Esophagus muscularis mucosa (tissue), 4 donors: ENCODE data around the gene NAA50. TPM values are rescaled to one million over a fixed set of nuclear protein-coding genes. Genes with fewer than 3 reads are reported as not detected.

Experiments
- DNase-seq: peaks from one replicate; pipeline ENCODE4 v3.0.0-alpha.2; 2017; ENCODE audit errors: extremely low spot score
- H3K27ac ChIP-seq, 4 donors: fragments of 200-600 bp; sonication (generic); replicated peaks in 1 of 4; 1 replicate in 3 of 4; 2 replicates in 1 of 4; pipeline ENCODE4 v1.5.1; 2016 to 2019; ENCODE audit warnings: mild to moderate bottlenecking in 1 of 4
- H3K27me3 ChIP-seq, 4 donors: fragments of 200-600 bp; sonication (generic); one replicate each; pipeline versions ENCODE4 v1.5.1 to v1.6.0; 2016 to 2019
- H3K36me3 ChIP-seq, 4 donors: fragments of 200-600 bp; sonication (generic); one replicate each; pipeline ENCODE4 v1.5.1; 2016 to 2019
- H3K4me1 ChIP-seq, 4 donors: fragments of 200-600 bp; sonication (generic); one replicate each; pipeline ENCODE4 v1.5.1; 2016 to 2019
- H3K4me3 ChIP-seq, 4 donors: fragments of 200-600 bp; sonication (generic); 1 replicate in 2 of 4; 2 replicates in 2 of 4; pipeline ENCODE4 v1.5.1; 2016 to 2019; ENCODE audit warnings: mild to moderate bottlenecking in 4 of 4, moderate library complexity in 1 of 4
- H3K9me3 ChIP-seq, 4 donors: fragments of 200-600 bp; sonication (generic); 1 replicate in 3 of 4; 2 replicates in 1 of 4; pipeline ENCODE4 v1.5.1; 2016 to 2019
- EP300 ChIP-seq: sonication (generic); formaldehyde crosslinking; IDR thresholded peaks from one replicate; pipeline ENCODE4 v1.6.1; 2017; ENCODE audit warnings: antibody characterized with exemption
- POLR2A ChIP-seq: fragments of 450-650 bp; IDR thresholded peaks from one replicate; pipeline ENCODE4 v1.6.1; 2017; ENCODE audit warnings: antibody characterized with exemption, moderate library complexity, mild to moderate bottlenecking, low read depth
- POLR2AphosphoS5 ChIP-seq, 2 donors: sonication (generic); formaldehyde crosslinking; IDR thresholded peaks; one replicate each; pipeline ENCODE4 v1.6.1; 2017; ENCODE audit warnings: antibody characterized with exemption in 2 of 2
- WGBS: methylation state at CpG from one replicate; pipeline ENCODE4 v1.1.5; 2018; 5-methylcytosine and 5-hydroxymethylcytosine counted together
- intact Hi-C: fragments of 100-400 bp; cut with DNase I; formaldehyde crosslinking; loops from one replicate; pipeline ENCODE4 v1.15.1; 2023
- total RNA-seq, 4 donors: library from RNA; depleted of rRNA; stranded (reverse); fragments of >200 nt; gene quantifications; one replicate each; pipeline versions ENCODE4 v1.1.0 to v1.2.1, GENCODE V29; 2016
- TF ChIP-seq, protein P1 (sequence below), 3 experiments: fragments of 200-600 bp in 2 of 3; fragments of 450-650 bp in 1 of 3; sonication (generic) in 2 of 3; IDR thresholded peaks; one replicate each; pipeline ENCODE4 v1.5.1; 2017 to 2019; ENCODE audit warnings: antibody characterized with exemption in 3 of 3, mild to moderate bottlenecking in 2 of 3, moderate library complexity in 1 of 3

The NAA50 gene
- total RNA-seq, 4 donors from 2014 or later = 98.0 to 153 (median 119) TPM

- H3K9me3 ChIP-seq = no peaks in the 10 kb centered on the region
- DNase-seq = no peak
- H3K4me3 ChIP-seq = no peak overlapping the region
- 76% methylated on average over 3 of the region's 3 CpGs for WGBS
- H3K27ac ChIP-seq = no peak overlapping the region
- intact Hi-C loops = no loop called here
- H3K36me3 ChIP-seq = peaks cover 10 to 42% (median 27%) of the 10 kb centered on the region in 4 donors
- no peaks in the 10 kb centered on the region for H3K27me3 ChIP-seq
- peaks cover 0 to 31% (median 21%) of the 10 kb centered on the region in 4 donors for H3K4me1 ChIP-seq
- TF ChIP-seq POLR2AphosphoS5 (IDR thresholded peaks at IDR 0.05) = no peak
- TF ChIP-seq EP300 = no peak
- no peak for TF ChIP-seq POLR2A
- TF ChIP-seq, protein P1, sequence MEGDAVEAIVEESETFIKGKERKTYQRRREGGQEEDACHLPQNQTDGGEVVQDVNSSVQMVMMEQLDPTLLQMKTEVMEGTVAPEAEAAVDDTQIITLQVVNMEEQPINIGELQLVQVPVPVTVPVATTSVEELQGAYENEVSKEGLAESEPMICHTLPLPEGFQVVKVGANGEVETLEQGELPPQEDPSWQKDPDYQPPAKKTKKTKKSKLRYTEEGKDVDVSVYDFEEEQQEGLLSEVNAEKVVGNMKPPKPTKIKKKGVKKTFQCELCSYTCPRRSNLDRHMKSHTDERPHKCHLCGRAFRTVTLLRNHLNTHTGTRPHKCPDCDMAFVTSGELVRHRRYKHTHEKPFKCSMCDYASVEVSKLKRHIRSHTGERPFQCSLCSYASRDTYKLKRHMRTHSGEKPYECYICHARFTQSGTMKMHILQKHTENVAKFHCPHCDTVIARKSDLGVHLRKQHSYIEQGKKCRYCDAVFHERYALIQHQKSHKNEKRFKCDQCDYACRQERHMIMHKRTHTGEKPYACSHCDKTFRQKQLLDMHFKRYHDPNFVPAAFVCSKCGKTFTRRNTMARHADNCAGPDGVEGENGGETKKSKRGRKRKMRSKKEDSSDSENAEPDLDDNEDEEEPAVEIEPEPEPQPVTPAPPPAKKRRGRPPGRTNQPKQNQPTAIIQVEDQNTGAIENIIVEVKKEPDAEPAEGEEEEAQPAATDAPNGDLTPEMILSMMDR (IDR thresholded peaks at IDR 0.05) = no peak
Measured at GRCh38 chr3:113721636-113722035, 24.4 kb downstream of the NAA50 start.

- Histone ChIP-seq H3K36me3 (peaks cover 10 to 42% (median 27%) of the 10 kb centered on the region in 4 donors), H3K4me3 (no peak overlapping the region), H3K4me1 (peaks cover 0 to 19% (median 10%) of the 10 kb centered on the region in 4 donors), H3K27ac (no peak overlapping the region), H3K27me3 (no peaks in the 10 kb centered on the region), H3K9me3 (no peaks in the 10 kb centered on the region)
- TF ChIP-seq POLR2AphosphoS5 (IDR thresholded peaks at IDR 0.05) (no peak), EP300 (no peak), POLR2A (no peak)
- TF ChIP-seq, protein P1 (IDR thresholded peaks at IDR 0.05) = no peak
- intact Hi-C loops = no loop called here
- no peak for DNase-seq
- 74% methylated on average over 2 of the region's 2 CpGs for WGBS
Measured at GRCh38 chr3:113719758-113720157, 26.3 kb downstream of the NAA50 start.

DNA sequence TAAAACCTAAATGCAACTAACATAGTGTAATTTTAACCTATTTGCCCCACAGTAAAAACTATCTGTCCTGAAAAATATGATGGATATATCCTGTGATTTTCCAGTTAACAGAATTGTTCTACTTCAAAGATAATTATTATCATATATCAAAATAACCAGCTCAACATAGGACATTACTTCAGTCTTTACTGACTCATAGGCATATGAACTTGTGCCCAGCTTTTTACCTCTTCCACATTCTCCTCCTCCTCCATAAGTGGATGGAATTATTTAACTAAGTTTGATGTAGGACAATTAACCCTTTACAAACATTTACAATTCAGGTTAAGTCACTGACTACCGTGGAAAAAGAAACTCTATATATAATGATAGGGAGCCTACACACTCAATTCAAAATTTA, 26.8 kb downstream of the NAA50 start:
- TF ChIP-seq, protein P1 (IDR thresholded peaks at IDR 0.05) = no peak
- TF ChIP-seq POLR2A = no peak
- TF ChIP-seq POLR2AphosphoS5 (IDR thresholded peaks at IDR 0.05) = no peak
- no peak overlapping the region for H3K27ac ChIP-seq
- no peaks in the 10 kb centered on the region for H3K9me3 ChIP-seq
- no peaks in the 10 kb centered on the region for H3K27me3 ChIP-seq
- intact Hi-C loops = no loop called here
- 64% methylated on average over 1 of the region's 1 CpG for WGBS
- no peak overlapping the region for H3K4me3 ChIP-seq
- peaks cover 10 to 42% (median 27%) of the 10 kb centered on the region in 4 donors for H3K36me3 ChIP-seq
- H3K4me1 ChIP-seq = peaks cover 0 to 17% (median 10%) of the 10 kb centered on the region in 4 donors
- no peak for DNase-seq

DNA sequence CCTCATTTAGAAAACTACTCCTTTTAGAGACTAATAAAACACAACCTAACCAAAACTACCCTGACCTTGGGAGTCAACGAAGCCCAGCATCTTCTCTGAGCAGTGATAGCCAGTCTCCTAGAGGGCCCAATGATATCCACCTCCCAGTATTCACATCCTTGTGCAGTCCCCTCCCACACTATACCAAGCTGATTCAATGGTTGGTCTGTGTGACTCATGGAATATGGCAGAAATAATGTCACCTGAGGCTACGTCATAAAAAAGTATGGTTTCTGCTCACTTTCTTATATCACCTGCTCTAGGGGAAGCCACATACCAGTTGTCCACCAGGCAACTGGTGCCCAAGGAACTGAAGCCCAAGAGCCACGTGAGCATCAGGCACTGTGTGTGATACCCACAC, 28.2 kb downstream of the NAA50 start:
- Histone ChIP-seq H3K4me3 (no peak overlapping the region), H3K9me3 (no peaks in the 10 kb centered on the region), H3K27me3 (no peaks in the 10 kb centered on the region), H3K36me3 (peaks cover 10 to 42% (median 24%) of the 10 kb centered on the region in 4 donors), H3K4me1 (peaks cover 0 to 17% (median 10%) of the 10 kb centered on the region in 4 donors), H3K27ac (no peak overlapping the region)
- no peak for TF ChIP-seq EP300
- TF ChIP-seq POLR2AphosphoS5 (IDR thresholded peaks at IDR 0.05) = no peak
- TF ChIP-seq POLR2A = no peak
- TF ChIP-seq, protein P1 (IDR thresholded peaks at IDR 0.05) = no peak
- DNase-seq = no peak
- intact Hi-C loops = no loop called here
- WGBS = 100% methylated on average over 2 of the region's 3 CpGs

GRCh38 chr3:113717308-113717707, 28.7 kb downstream of the NAA50 start:
- no peak overlapping the region for H3K4me3 ChIP-seq
- H3K36me3 ChIP-seq = peaks cover 10 to 38% (median 21%) of the 10 kb centered on the region in 4 donors
- 97% methylated on average over 3 of the region's 3 CpGs for WGBS
- intact Hi-C loops = no loop called here
- H3K27ac ChIP-seq = no peak overlapping the region
- H3K27me3 ChIP-seq = no peaks in the 10 kb centered on the region
- no peak for DNase-seq
- H3K4me1 ChIP-seq = peaks cover 0 to 17% (median 10%) of the 10 kb centered on the region in 4 donors
- TF ChIP-seq POLR2AphosphoS5 (IDR thresholded peaks at IDR 0.05) (no peak), POLR2A (no peak), EP300 (no peak)
- TF ChIP-seq, protein P1 (IDR thresholded peaks at IDR 0.05) = no peak
- H3K9me3 ChIP-seq = no peaks in the 10 kb centered on the region
